IMR-90 (cell line): ENCODE data around the gene DSCAML1. TPM values are rescaled to one million over a fixed set of nuclear protein-coding genes. Genes with fewer than 3 reads are reported as not detected.
A peak's percentile ranks its signal among the peaks of the same experiment; 100 is the strongest.

ENCODE experiments used
- ATAC-seq: fragments of 200-7000 bp; cut with Tn5 transposase; 2 replicates; pipeline ENCODE4 v1.9.1; 2020; ENCODE audit warnings: low read depth, mild to moderate bottlenecking, moderate library complexity
- BruUV-seq: library from RNA; stranded (reverse); fragments of 400-500 nt; replicated peaks from 2 replicates; lab custom pipeline; 2021; lab: Mats Ljungman, UMichigan
- CTCF ChIA-PET: fragments of 300-600 bp; formaldehyde crosslinking; extraction: SDS; loops from one replicate; lab custom pipeline; 2021; ENCODE audit warnings: antibody characterized with exemption; lab: Yijun Ruan, JAX
- POLR2A ChIA-PET: fragments of 300-600 bp; sonication (Branson Sonifier 250); formaldehyde crosslinking; loops from one replicate; lab custom pipeline; 2022; ENCODE audit warnings: antibody characterized with exemption; ENCODE audit not compliant: unreplicated experiment; lab: Charles Lee
- DNase-seq: peaks from one replicate; pipeline ENCODE4 v3.0.0; 2013
- H2AFZ ChIP-seq: replicated peaks from 2 replicates; pipeline ENCODE3; 2013; ENCODE audit warnings: low read length, mild to moderate bottlenecking; ENCODE audit not compliant: poor library complexity
- H2AK5ac ChIP-seq: 2 replicates; pipeline ENCODE4 v1.6.1; 2013; ENCODE audit warnings: low read depth, low read length, inconsistent platforms
- H2AK9ac ChIP-seq: replicated peaks from 2 replicates; pipeline ENCODE3; 2013; ENCODE audit warnings: mild to moderate bottlenecking, low read depth, low read length, moderate library complexity; ENCODE audit not compliant: poor library complexity
- H2BK120ac ChIP-seq: 2 replicates; pipeline ENCODE4 v1.6.1; 2013; ENCODE audit warnings: low read depth, low read length, inconsistent platforms
- H2BK15ac ChIP-seq: 3 replicates; pipeline ENCODE4 v1.6.1; 2013; ENCODE audit warnings: low read depth, low read length, inconsistent platforms
- H2BK20ac ChIP-seq: 2 replicates; pipeline ENCODE4 v1.6.1; 2013; ENCODE audit warnings: low read depth, mild to moderate bottlenecking, inconsistent platforms, low read length, moderate library complexity
- H2BK5ac ChIP-seq: 2 replicates; pipeline ENCODE4 v1.6.1; 2013; ENCODE audit warnings: mild to moderate bottlenecking, low read depth, low read length, inconsistent platforms; ENCODE audit not compliant: poor library complexity, severe bottlenecking
- H3K14ac ChIP-seq: replicated peaks from 2 replicates; pipeline ENCODE4 v1.6.1; 2013; ENCODE audit warnings: low read depth, low read length, inconsistent platforms
- H3K18ac ChIP-seq: 2 replicates; pipeline ENCODE4 v1.6.1; 2013; ENCODE audit warnings: low read depth, low read length, control low read depth
- H3K23ac ChIP-seq: 2 replicates; pipeline ENCODE4 v1.6.1; 2013; ENCODE audit warnings: low read depth, low read length, inconsistent platforms
- H3K27ac ChIP-seq: 2 replicates; pipeline ENCODE4 v1.5.1; 2013; ENCODE audit warnings: mild to moderate bottlenecking, control low read depth, low read length; ENCODE audit not compliant: insufficient read depth
- H3K27me3 ChIP-seq: 2 replicates; pipeline ENCODE4 v1.6.1; 2013; ENCODE audit warnings: low read length; ENCODE audit not compliant: control insufficient read depth, insufficient read depth
- H3K36me3 ChIP-seq: 2 replicates; pipeline ENCODE4 v1.6.1; 2013; ENCODE audit warnings: low read length, mixed read lengths; ENCODE audit not compliant: control insufficient read depth, insufficient read depth
- H3K4ac ChIP-seq: 2 replicates; pipeline ENCODE4 v1.6.1; 2013; ENCODE audit warnings: low read depth, low read length, inconsistent platforms
- H3K4me1 ChIP-seq: 2 replicates; pipeline ENCODE4 v1.6.1; 2013; ENCODE audit warnings: low read length, mixed read lengths; ENCODE audit not compliant: control insufficient read depth, insufficient read depth
- H3K4me2 ChIP-seq: 2 replicates; pipeline ENCODE4 v1.6.1; 2013; ENCODE audit warnings: low read depth, mild to moderate bottlenecking, control low read depth, low read length, moderate library complexity
- H3K4me3 ChIP-seq: 2 replicates; pipeline ENCODE4 v1.5.1; 2013; ENCODE audit warnings: low read depth, mild to moderate bottlenecking, control low read depth, low read length, moderate library complexity; ENCODE audit not compliant: insufficient read depth
- H3K56ac ChIP-seq: 2 replicates; pipeline ENCODE4 v1.6.1; 2013; ENCODE audit warnings: low read length, inconsistent platforms; ENCODE audit not compliant: insufficient read depth; ENCODE audit errors: extremely low read depth
- H3K79me1 ChIP-seq, 2 experiments: 2 replicates each; pipeline ENCODE4 v1.6.1; 2013; ENCODE audit warnings: low read length in 2 of 2, inconsistent platforms in 1 of 2, low read depth in 1 of 2
- H3K9ac ChIP-seq: 2 replicates; pipeline ENCODE4 v1.6.1; 2013; ENCODE audit warnings: low read depth, low read length, control low read depth
- H3K9me1 ChIP-seq: 2 replicates; pipeline ENCODE4 v1.6.1; 2013; ENCODE audit warnings: low read length, inconsistent platforms; ENCODE audit not compliant: insufficient read depth
- H3K9me3 ChIP-seq: 2 replicates; pipeline ENCODE4 v1.6.1; 2013; ENCODE audit warnings: low read length; ENCODE audit not compliant: control insufficient read depth, insufficient read depth
- H4K20me1 ChIP-seq: 2 replicates; pipeline ENCODE4 v1.6.1; 2013; ENCODE audit warnings: low read length, inconsistent platforms; ENCODE audit not compliant: insufficient read depth
- H4K5ac ChIP-seq: 2 replicates; pipeline ENCODE4 v1.6.1; 2013; ENCODE audit warnings: mild to moderate bottlenecking, low read depth, low read length, control low read depth
- H4K8ac ChIP-seq, 2 experiments: 2 replicates each; pipeline ENCODE4 v1.6.1; 2013; ENCODE audit warnings: low read depth in 2 of 2, low read length in 2 of 2, control low read depth in 1 of 2, inconsistent platforms in 1 of 2
- H4K91ac ChIP-seq: 2 replicates; pipeline ENCODE4 v1.6.1; 2013; ENCODE audit warnings: low read depth, low read length, inconsistent platforms; ENCODE audit not compliant: insufficient read depth
- BHLHE40 ChIP-seq: fragments of 150-350 bp; IDR thresholded peaks from 2 replicates; pipeline ENCODE4 v1.6.1; 2016; ENCODE audit warnings: mild to moderate bottlenecking, low read depth, low read length
- CEBPB ChIP-seq: IDR thresholded peaks from 2 replicates; pipeline ENCODE4 v1.6.1; 2012; ENCODE audit warnings: low read depth, low read length, improper control_type of control experiment
- CHD1 ChIP-seq: IDR thresholded peaks from 2 replicates; pipeline ENCODE4 v1.6.1; 2012; ENCODE audit warnings: low read depth, low read length, improper control_type of control experiment
- FOS ChIP-seq: fragments of 150-350 bp; IDR thresholded peaks from 2 replicates; pipeline ENCODE4 v1.6.1; 2016; ENCODE audit warnings: low read depth, low read length
- MAFK ChIP-seq: IDR thresholded peaks from 2 replicates; pipeline ENCODE4 v1.6.1; 2012; ENCODE audit warnings: low read depth, low read length, improper control_type of control experiment
- MAZ ChIP-seq: IDR thresholded peaks from 2 replicates; pipeline ENCODE4 v1.6.1; 2012; ENCODE audit warnings: low read depth, mild to moderate bottlenecking, low read length, improper control_type of control experiment, moderate library complexity, borderline replicate concordance
- MXI1 ChIP-seq: IDR thresholded peaks from 2 replicates; pipeline ENCODE4 v1.6.1; 2012; ENCODE audit warnings: low read depth, mild to moderate bottlenecking, low read length, moderate library complexity, borderline replicate concordance
- NFE2L2 ChIP-seq: fragments of 150-350 bp; IDR thresholded peaks from 2 replicates; pipeline ENCODE4 v1.6.1; 2016; ENCODE audit warnings: low read depth, mild to moderate bottlenecking, low read length
- POLR2A ChIP-seq: IDR thresholded peaks from 2 replicates; pipeline ENCODE4 v1.6.1; 2012; ENCODE audit warnings: mild to moderate bottlenecking, low read depth, low read length
- RAD21 ChIP-seq: IDR thresholded peaks from 2 replicates; pipeline ENCODE4 v1.6.1; 2012; ENCODE audit warnings: low read length, improper control_type of control experiment
- RCOR1 ChIP-seq: IDR thresholded peaks from 2 replicates; pipeline ENCODE4 v1.6.1; 2012; ENCODE audit warnings: mild to moderate bottlenecking, low read length, improper control_type of control experiment; ENCODE audit not compliant: insufficient replicate concordance
- RFX5 ChIP-seq: IDR thresholded peaks from 2 replicates; pipeline ENCODE4 v1.8.0; 2012; ENCODE audit warnings: low read depth, mild to moderate bottlenecking, low read length, moderate library complexity
- SMC3 ChIP-seq: fragments of 150-350 bp; IDR thresholded peaks from 2 replicates; pipeline ENCODE4 v1.6.1; 2016; ENCODE audit warnings: low read depth, mild to moderate bottlenecking, antibody characterized with exemption, low read length, moderate library complexity
- WGBS, 2 experiments: methylation state at CpG; one replicate each; pipeline versions ENCODE4 v1.1.5 to v1.1.7; 2013; ENCODE audit warnings: missing lambda C conversion rate in 2 of 2; ENCODE audit not compliant: insufficient read length in 1 of 2; ENCODE audit errors: extremely low coverage in 2 of 2; 5-methylcytosine and 5-hydroxymethylcytosine counted together
- dilution Hi-C: fragments of 300-500 bp; cut with HindIII; formaldehyde crosslinking; loops from one replicate; pipeline ENCODE4 v1.14.3; 2018; ENCODE audit warnings: low sequenced_read_pairs; ENCODE audit not compliant: unreplicated experiment
- in situ Hi-C: fragments of 300-500 bp; cut with MboI; formaldehyde crosslinking; loops from 3 replicates; pipeline ENCODE4 v1.14.3; 2019; ENCODE audit warnings: low sequenced_read_pairs, inconsistent platforms, mixed read lengths
- intact Hi-C: fragments of 100-400 bp; cut with micrococcal nuclease; formaldehyde crosslinking; loops from 2 replicates; pipeline ENCODE4 v1.10.0; 2022
- polyA plus RNA-seq, 3 experiments: library from polyadenylated mRNA; depleted of rRNA; stranded (reverse); fragments of >200 nt; gene quantifications; 2 replicates each; pipeline ENCODE4 v1.2.3, GENCODE V29; 2012; ENCODE audit warnings: low replicate concordance in 1 of 3
- total RNA-seq: library from RNA; depleted of rRNA; stranded (reverse); fragments of >200 nt; gene quantifications from 2 replicates; pipeline ENCODE4 v1.2.3, GENCODE V29; 2012
- TF ChIP-seq, protein P1 (sequence below): conservative IDR thresholded peaks from 2 replicates; pipeline ENCODE4 v1.5.1; 2012; ENCODE audit warnings: mild to moderate bottlenecking, low read depth, low read length, improper control_type of control experiment
- TF ChIP-seq, protein P2 (sequence below): fragments of 150-350 bp; IDR thresholded peaks from 2 replicates; pipeline ENCODE4 v1.6.1; 2016; ENCODE audit warnings: low read depth, mild to moderate bottlenecking, low read length, moderate library complexity, borderline replicate concordance
- TF ChIP-seq, protein P3 (sequence below): fragments of 150-350 bp; IDR thresholded peaks from 2 replicates; pipeline ENCODE4 v1.6.1; 2017; ENCODE audit warnings: mild to moderate bottlenecking, antibody characterized with exemption, low read length, low read depth

The DSCAML1 gene
- total and polyA plus RNA-seq, 2 of the 4 experiments (the other 2 are of a cell fraction), result not detected

DNA sequence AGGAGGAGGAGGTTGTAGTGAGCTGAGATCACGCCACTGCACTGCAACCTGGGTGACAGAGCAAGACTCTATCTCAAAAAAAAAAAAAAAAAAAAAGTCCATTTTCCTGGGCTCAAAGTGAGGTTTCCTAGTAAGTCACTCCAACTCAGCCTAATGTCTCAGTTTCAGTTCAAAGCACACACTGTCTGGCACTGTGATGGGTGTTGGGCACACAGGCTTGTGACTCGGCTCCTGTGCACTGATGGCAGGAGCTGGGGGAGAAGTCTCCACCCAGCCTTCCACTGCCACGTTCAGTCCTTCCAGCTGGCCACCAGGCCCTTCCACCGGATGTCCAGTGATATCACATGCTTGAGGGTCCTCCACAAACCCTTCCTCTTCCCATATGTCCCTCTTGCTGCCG is 283.4 kb downstream of the DSCAML1 start:
- Histone ChIP-seq H2BK120ac (no peak overlapping the region), H2AFZ (peak overlapping the region; percentile 13), H4K8ac (no peak overlapping the region), H3K79me1 (no peaks in the 10 kb centered on the region), H3K9me3 (no peaks in the 10 kb centered on the region), H3K4me2 (no peak overlapping the region), H3K9me1 (no peaks in the 10 kb centered on the region), H3K9ac (no peak overlapping the region), H3K14ac (no peak overlapping the region), H3K4me1 (no peaks in the 10 kb centered on the region), H3K18ac (no peak overlapping the region), H3K56ac (no peak overlapping the region), H2BK15ac (no peak overlapping the region), H2BK5ac (no peak overlapping the region), H3K27ac (no peak overlapping the region), H2BK20ac (no peak overlapping the region), H2AK5ac (no peak overlapping the region), H3K23ac (no peak overlapping the region), H3K27me3 (peaks cover 32% of the 10 kb centered on the region), H3K36me3 (no peaks in the 10 kb centered on the region), H3K4ac (no peak overlapping the region), H3K4me3 (no peak overlapping the region), H2AK9ac (no peak overlapping the region), H4K20me1 (no peaks in the 10 kb centered on the region), H4K91ac (no peak overlapping the region), H4K5ac (no peak overlapping the region)
- no CpG with 5 or more reads among the region's 5 CpGs for WGBS, 2 experiments
- dilution Hi-C loops (no loop called here), in situ Hi-C loops (no loop called here), intact Hi-C loops (no loop called here)
- TF ChIP-seq MXI1 (no peak), RFX5 (no peak), MAZ (no peak), POLR2A (no peak), BHLHE40 (no peak), FOS (no peak), SMC3 (no peak), NFE2L2 (no peak), CEBPB (no peak), CHD1 (no peak), MAFK (no peak), RAD21 (no peak), RCOR1 (no peak)
- TF ChIP-seq, protein P1, sequence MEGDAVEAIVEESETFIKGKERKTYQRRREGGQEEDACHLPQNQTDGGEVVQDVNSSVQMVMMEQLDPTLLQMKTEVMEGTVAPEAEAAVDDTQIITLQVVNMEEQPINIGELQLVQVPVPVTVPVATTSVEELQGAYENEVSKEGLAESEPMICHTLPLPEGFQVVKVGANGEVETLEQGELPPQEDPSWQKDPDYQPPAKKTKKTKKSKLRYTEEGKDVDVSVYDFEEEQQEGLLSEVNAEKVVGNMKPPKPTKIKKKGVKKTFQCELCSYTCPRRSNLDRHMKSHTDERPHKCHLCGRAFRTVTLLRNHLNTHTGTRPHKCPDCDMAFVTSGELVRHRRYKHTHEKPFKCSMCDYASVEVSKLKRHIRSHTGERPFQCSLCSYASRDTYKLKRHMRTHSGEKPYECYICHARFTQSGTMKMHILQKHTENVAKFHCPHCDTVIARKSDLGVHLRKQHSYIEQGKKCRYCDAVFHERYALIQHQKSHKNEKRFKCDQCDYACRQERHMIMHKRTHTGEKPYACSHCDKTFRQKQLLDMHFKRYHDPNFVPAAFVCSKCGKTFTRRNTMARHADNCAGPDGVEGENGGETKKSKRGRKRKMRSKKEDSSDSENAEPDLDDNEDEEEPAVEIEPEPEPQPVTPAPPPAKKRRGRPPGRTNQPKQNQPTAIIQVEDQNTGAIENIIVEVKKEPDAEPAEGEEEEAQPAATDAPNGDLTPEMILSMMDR, result no peak
- TF ChIP-seq, protein P2, sequence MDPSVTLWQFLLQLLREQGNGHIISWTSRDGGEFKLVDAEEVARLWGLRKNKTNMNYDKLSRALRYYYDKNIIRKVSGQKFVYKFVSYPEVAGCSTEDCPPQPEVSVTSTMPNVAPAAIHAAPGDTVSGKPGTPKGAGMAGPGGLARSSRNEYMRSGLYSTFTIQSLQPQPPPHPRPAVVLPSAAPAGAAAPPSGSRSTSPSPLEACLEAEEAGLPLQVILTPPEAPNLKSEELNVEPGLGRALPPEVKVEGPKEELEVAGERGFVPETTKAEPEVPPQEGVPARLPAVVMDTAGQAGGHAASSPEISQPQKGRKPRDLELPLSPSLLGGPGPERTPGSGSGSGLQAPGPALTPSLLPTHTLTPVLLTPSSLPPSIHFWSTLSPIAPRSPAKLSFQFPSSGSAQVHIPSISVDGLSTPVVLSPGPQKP, result no peak
- TF ChIP-seq, protein P3, sequence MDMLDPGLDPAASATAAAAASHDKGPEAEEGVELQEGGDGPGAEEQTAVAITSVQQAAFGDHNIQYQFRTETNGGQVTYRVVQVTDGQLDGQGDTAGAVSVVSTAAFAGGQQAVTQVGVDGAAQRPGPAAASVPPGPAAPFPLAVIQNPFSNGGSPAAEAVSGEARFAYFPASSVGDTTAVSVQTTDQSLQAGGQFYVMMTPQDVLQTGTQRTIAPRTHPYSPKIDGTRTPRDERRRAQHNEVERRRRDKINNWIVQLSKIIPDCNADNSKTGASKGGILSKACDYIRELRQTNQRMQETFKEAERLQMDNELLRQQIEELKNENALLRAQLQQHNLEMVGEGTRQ, result no peak
- POLR2A ChIA-PET, result no interaction called here
- no TSS peak for BruUV-seq
- ATAC-seq (no peak), DNase-seq (no peak)
- CTCF ChIA-PET, result no interaction called here
